Measurements from ENCODE around the gene FZD1.
A peak's percentile ranks its signal among the peaks of the same experiment; 100 is the strongest.

FZD1 gene

GRCh38 chr7:91264046-91264923 lies at the start of gene FZD1:
Gene FZD1 (plus strand): TSS chr7:91264433. CDS start chr7:91264881, 448 bp downstream.
- DNase-seq (ENCODE audit: low spot score), result peak; percentile 97

GRCh38 chr7:91226411-91226810 lies 37.8 kb upstream of the FZD1 start:
- DNase-seq (ENCODE audit: low spot score), result no peak

- no peak for DNase-seq (ENCODE audit: low spot score)
These were observed 35.9 kb upstream of the FZD1 start for GRCh38 chr7:91228327-91228726.

- DNase-seq (ENCODE audit: low spot score), result no peak
These were observed 35.2 kb upstream of the FZD1 start for GRCh38 chr7:91228927-91229558.

GRCh38 chr7:91230100-91230499 lies 34.1 kb upstream of the FZD1 start:
- DNase-seq (ENCODE audit: low spot score), result no peak

GRCh38 chr7:91230503-91230902 lies 33.7 kb upstream of the FZD1 start:
- no peak for DNase-seq (ENCODE audit: low spot score)

GRCh38 chr7:91233212-91233611 lies 31.0 kb upstream of the FZD1 start:
- DNase-seq (ENCODE audit: low spot score), result no peak

- DNase-seq (ENCODE audit: low spot score), result no peak
These were observed 28.9 kb upstream of the FZD1 start for GRCh38 chr7:91235211-91235832.

GRCh38 chr7:91239171-91239604 lies 25.0 kb upstream of the FZD1 start:
- DNase-seq (ENCODE audit: low spot score), result no peak

- no peak for DNase-seq (ENCODE audit: low spot score)
These were observed 24.5 kb upstream of the FZD1 start for GRCh38 chr7:91239772-91240171.

GRCh38 chr7:91240376-91240941 lies 23.8 kb upstream of the FZD1 start:
- no peak for DNase-seq (ENCODE audit: low spot score)

- no peak for DNase-seq (ENCODE audit: low spot score)
These were observed 22.0 kb upstream of the FZD1 start for GRCh38 chr7:91242097-91242844.

GRCh38 chr7:91243591-91244301 lies 20.5 kb upstream of the FZD1 start:
- DNase-seq (ENCODE audit: low spot score), result no peak

GRCh38 chr7:91247500-91247899 lies 16.7 kb upstream of the FZD1 start:
- no peak for DNase-seq (ENCODE audit: low spot score)

GRCh38 chr7:91248996-91249395 lies 15.2 kb upstream of the FZD1 start:
- no peak for DNase-seq (ENCODE audit: low spot score)

GRCh38 chr7:91249506-91250233 lies 14.6 kb upstream of the FZD1 start:
- no peak for DNase-seq (ENCODE audit: low spot score)

- DNase-seq (ENCODE audit: low spot score), result no peak
These were observed 13.5 kb upstream of the FZD1 start for GRCh38 chr7:91250706-91251105.

GRCh38 chr7:91251877-91252276 lies 12.4 kb upstream of the FZD1 start:
- DNase-seq (ENCODE audit: low spot score), result no peak

- DNase-seq (ENCODE audit: low spot score), result peak; percentile 35
These were observed 718 bp upstream of the FZD1 start for GRCh38 chr7:91263384-91264045.
